ENCODE measurements around the gene WDR73.
A peak's percentile ranks its signal among the peaks of the same experiment; 100 is the strongest.
"Not testable (repeated sequence)": the region's sequence is repeated elsewhere in the genome, so short reads cannot be mapped to it uniquely, and the experiment has no call there.

WDR73 gene

DNA sequence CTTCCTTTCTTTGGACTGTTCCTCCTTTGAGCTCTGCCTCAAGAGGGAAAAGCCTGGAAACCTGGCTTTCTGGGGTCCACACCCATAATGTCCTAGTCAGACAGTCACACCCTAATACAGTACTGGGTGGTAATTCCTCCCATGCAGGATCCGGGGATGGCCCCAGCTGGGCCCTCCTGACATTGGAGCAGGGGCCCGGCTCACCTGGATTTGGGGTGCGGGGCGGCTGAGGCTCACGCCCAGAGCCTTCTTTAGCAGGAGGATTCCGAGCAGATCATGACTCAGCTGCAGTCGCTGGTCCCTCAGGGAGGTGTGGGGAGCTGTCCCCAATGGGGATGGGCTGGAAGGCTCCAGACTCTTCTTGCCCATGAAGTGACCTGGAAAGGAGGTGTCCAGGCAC, 2.9 kb upstream of the WDR73 start:
- no peak for DNase-seq

DNA sequence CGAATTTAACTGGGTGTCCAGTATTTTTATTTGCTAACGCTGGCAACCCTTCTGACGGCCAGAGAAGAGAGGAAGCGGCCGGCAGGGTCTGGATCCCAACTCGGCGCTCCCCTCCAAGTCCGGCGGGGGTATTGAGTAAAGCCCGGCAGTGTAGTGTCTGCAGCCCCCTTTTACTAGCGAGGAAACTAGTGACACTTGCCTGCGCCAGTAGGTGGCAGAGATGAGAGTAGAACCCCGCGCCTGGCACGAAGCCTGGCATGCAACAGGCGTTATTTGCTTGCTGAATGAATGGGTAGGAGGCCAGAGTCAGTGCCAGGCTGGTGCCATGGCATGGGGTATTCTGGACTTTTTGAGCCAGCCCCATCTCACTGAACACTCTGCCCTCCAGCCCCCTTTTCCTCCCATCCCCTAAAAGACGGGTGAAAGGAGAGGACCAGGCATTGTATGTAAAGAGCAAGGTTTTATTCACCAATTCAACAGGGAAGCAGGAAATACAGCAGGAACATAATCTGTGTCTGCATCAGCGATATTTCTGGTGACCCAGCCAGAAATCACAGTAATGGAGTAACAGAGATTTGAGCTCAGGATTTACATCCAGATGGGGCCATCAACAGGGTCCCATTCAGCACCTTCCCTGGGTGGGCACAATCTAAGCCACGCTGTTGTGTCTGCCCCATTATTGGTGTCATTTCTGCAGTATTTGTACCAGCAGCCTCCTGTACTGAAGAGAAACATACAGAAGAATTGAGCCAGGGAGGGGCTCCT, 788 bp upstream of the WDR73 start:
- peak; percentile 79 to 82 (median 80) for DNase-seq

GRCh38 chr15:84653584-84653909, 536 bp downstream of the WDR73 start:
- DNase-seq: no peak

DNA sequence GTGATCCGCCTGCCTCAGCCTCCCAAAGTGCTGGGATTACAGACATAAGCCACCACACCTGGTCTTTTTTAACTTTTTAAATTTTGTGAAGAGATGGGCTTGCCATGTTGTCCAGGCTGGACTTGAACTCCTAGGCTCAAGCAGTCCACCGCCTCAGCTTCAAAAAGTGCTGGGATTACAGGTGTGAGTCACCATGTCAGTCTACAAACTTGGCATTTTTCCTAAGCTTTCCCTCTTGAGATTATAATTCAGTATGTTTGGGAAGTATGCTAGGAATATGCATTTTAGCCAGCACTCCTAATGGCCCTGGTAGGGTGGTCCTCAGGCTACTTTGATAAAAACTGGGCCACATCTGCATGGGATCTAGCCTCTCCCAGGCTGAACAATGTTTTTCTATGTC, 4.4 kb downstream of the WDR73 start:
- no peak for DNase-seq

- DNase-seq: peak; percentile 70 to 79 (median 70)
These were observed 5.5 kb downstream of the WDR73 start for GRCh38 chr15:84648539-84648938.

DNA sequence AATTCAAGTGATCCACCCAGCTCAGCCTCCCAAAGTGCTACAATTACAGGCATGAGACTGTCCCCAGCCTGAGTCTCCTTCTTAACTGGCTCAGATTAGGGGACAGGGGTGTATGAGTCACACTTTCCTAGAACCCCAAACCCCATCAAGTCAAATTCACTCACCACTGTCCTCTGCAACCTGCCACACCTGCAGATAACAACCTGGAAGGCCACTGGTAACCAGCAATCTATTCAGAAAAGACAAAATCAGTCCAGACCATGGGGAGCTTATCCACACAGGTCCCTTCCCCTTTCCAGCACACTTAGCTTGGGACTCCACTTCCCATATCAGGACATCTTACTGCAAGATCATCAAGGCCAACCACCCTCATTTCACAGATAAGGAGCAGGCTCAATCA, 6.4 kb downstream of the WDR73 start:
- no peak for DNase-seq

GRCh38 chr15:84645997-84646396, 8.1 kb downstream of the WDR73 start:
- no peak for DNase-seq

GRCh38 chr15:84645496-84645895, 8.6 kb downstream of the WDR73 start:
- no peak for DNase-seq

GRCh38 chr15:84643838-84644237, 10.2 kb downstream of the WDR73 start:
- DNase-seq: no peak

DNA sequence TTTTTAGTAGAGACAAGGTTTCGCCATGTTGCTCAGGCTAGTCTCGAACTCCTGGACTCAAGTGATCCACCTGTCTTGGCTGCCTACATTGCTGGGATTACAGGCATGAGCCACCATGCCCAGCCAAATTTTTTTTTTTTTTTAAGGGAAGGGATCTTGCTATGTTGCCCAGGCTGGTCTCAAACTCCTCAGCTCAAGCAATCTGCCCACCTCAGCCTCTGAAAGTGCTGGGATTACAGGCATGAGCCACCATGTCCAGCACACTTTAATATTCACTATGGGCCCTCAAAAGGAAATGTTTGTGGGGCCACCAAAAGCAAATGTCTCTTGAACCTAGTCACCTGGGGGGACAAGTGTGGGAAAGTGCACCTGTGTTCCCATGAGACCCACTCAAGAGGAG, 11.4 kb downstream of the WDR73 start:
- DNase-seq: not testable (repeated sequence)

GRCh38 chr15:84641871-84642270, 12.2 kb downstream of the WDR73 start:
- DNase-seq: not testable (repeated sequence)

GRCh38 chr15:84638103-84638502, 16.0 kb downstream of the WDR73 start:
- no peak for DNase-seq

GRCh38 chr15:84634228-84634837, 19.8 kb downstream of the WDR73 start:
- no peak for DNase-seq

GRCh38 chr15:84633311-84634227, 20.5 kb downstream of the WDR73 start:
- DNase-seq: peak; percentile 63 to 80 (median 67)

GRCh38 chr15:84631706-84632272, 22.3 kb downstream of the WDR73 start:
- no peak for DNase-seq

DNA sequence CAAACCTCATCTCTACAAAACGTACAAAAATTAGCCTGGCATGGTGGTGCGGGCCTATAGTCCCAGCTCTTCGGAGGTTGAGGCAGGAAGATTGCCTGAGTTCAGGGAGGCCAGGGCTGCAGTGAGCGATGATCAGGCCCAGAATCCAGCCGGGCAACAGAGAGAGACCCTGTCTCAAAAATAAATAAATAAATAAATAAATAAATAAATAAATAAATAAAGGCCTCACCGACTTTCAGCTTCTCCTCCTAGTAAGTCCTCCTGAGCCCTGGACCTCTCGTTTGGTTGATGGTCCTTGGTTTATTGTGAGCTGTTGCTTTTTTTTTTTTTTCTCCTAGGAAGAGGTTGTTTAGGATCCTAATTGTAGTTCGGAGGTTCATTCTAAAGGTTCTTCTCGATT, 25.1 kb downstream of the WDR73 start:
- no peak for DNase-seq

- DNase-seq: no peak
These were observed 29.0 kb downstream of the WDR73 start for GRCh38 chr15:84625123-84625522.

GRCh38 chr15:84624359-84624758, 29.7 kb downstream of the WDR73 start:
- DNase-seq: no peak

GRCh38 chr15:84621358-84621979, 32.6 kb downstream of the WDR73 start:
- no peak for DNase-seq

- no peak for DNase-seq
These were observed 33.5 kb downstream of the WDR73 start for GRCh38 chr15:84620626-84621025.

- peak; percentile 81 to 83 (median 82) for DNase-seq
These were observed 37.8 kb downstream of the WDR73 start for GRCh38 chr15:84616235-84616634.

DNA sequence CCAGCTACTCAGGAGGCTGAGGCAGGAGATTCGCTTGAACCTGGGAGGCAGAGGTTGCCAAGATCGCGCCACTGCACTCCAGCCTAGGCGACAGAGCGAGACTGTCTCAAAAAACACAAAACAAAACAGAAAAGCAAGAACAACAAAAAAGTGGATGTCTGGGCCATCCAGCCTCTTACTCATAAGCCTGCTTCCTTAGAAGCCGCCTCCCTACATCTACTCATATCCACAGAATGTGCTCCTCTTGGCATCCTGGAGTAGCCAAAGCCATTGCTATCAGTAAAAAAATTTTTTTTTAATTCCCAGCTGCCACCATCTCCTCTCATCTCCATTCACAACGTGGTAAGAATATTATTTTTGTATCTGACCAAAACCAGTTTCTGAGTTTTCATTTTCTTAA, 42.5 kb downstream of the WDR73 start:
- DNase-seq: no peak
